SK-N-SH (cell line): ENCODE results near the gene KHSRP. TPM values are rescaled to one million over a fixed set of nuclear protein-coding genes. Genes with fewer than 3 reads are reported as not detected.
A peak's percentile ranks its signal among the peaks of the same experiment; 100 is the strongest.

Experiments used
- CTCF ChIA-PET: fragments of 300-600, 350-600 bp; formaldehyde crosslinking; extraction: SDS; loops from one replicate; lab custom pipeline; 2021; lab: Yijun Ruan, JAX
- POLR2A ChIA-PET: fragments of 350-600 bp; sonication (Branson Sonifier 250); formaldehyde crosslinking; extraction: SDS; loops from one replicate; lab custom pipeline; 2020; ENCODE audit warnings: antibody characterized with exemption, inconsistent platforms; lab: Yijun Ruan, JAX
- DNase-seq: peaks from one replicate; pipeline ENCODE4 v3.0.0; 2012
- H2AFZ ChIP-seq: fragments of 200-600 bp; sonication (generic); 2 replicates; pipeline ENCODE4 v1.8.1; 2016; ENCODE audit warnings: antibody characterized with exemption, mild to moderate bottlenecking, low read depth
- H3F3A ChIP-seq: fragments of 200-600 bp; sonication (generic); replicated peaks from 2 replicates; pipeline ENCODE3; 2016; ENCODE audit warnings: antibody characterized with exemption, mild to moderate bottlenecking; ENCODE audit not compliant: insufficient read depth
- H3K27ac ChIP-seq, 2 experiments: fragments of 200-500 bp in 1 of 2; fragments of 200-600 bp in 1 of 2; sonication (Bioruptor generic) in 1 of 2; sonication (generic), shearing (Covaris generic) in 1 of 2; 2 replicates each; pipeline versions ENCODE4 v1.5.1 to v1.6.1; 2014 to 2016; ENCODE audit warnings: low read depth in 2 of 2, inconsistent platforms in 1 of 2, low read length in 1 of 2, mild to moderate bottlenecking in 1 of 2, mixed read lengths in 1 of 2
- H3K27me3 ChIP-seq: fragments of 200-600 bp; sonication (generic), shearing (Covaris generic); 2 replicates; pipeline ENCODE4 v1.6.1; 2016; ENCODE audit warnings: mixed run types; ENCODE audit not compliant: insufficient read depth
- H3K36me3 ChIP-seq, 2 experiments: fragments of 200-500 bp in 1 of 2; fragments of 200-600 bp in 1 of 2; sonication (Bioruptor generic) in 1 of 2; sonication (generic) in 1 of 2; replicated peaks in 1 of 2; 2 replicates each; pipeline versions ENCODE3 to v1.5.1; 2014 to 2016; ENCODE audit warnings: low read length in 1 of 2, mild to moderate bottlenecking in 1 of 2; ENCODE audit not compliant: insufficient read depth in 2 of 2, control insufficient read depth in 1 of 2
- H3K4me1 ChIP-seq, 2 experiments: fragments of 200-500 bp in 1 of 2; fragments of 200-600 bp in 1 of 2; sonication (Bioruptor generic) in 1 of 2; sonication (generic), shearing (Covaris generic) in 1 of 2; 2 replicates each; pipeline versions ENCODE4 v1.5.1 to v1.6.1; 2014 to 2016; ENCODE audit warnings: low read depth in 1 of 2, low read length in 1 of 2, mixed run types in 1 of 2; ENCODE audit not compliant: insufficient read depth in 2 of 2, control insufficient read depth in 1 of 2
- H3K4me2 ChIP-seq: fragments of 200-600 bp; sonication (generic), shearing (Covaris generic); 2 replicates; pipeline ENCODE4 v1.6.1; 2017; ENCODE audit warnings: mixed run types
- H3K4me3 ChIP-seq, 2 experiments: fragments of 200-500 bp in 1 of 2; fragments of 200-600 bp in 1 of 2; sonication (Bioruptor generic) in 1 of 2; sonication (generic), shearing (Covaris generic) in 1 of 2; 2 replicates each; pipeline versions ENCODE4 v1.5.1 to v1.8.1; 2014 to 2016; ENCODE audit warnings: low read depth in 2 of 2, inconsistent platforms in 1 of 2, low read length in 1 of 2, mild to moderate bottlenecking in 1 of 2, mixed read lengths in 1 of 2, moderate library complexity in 1 of 2
- H3K79me2 ChIP-seq: fragments of 200-600 bp; sonication (generic); 2 replicates; pipeline ENCODE4 v1.8.1; 2017; ENCODE audit warnings: mild to moderate bottlenecking; ENCODE audit not compliant: insufficient read depth
- H3K9ac ChIP-seq: fragments of 200-600 bp; sonication (generic); 2 replicates; pipeline ENCODE4 v1.6.1; 2017; ENCODE audit warnings: mixed run types
- H3K9me2 ChIP-seq: fragments of 200-600 bp; sonication (generic); 2 replicates; pipeline ENCODE4 v1.6.1; 2017; ENCODE audit warnings: mixed run types
- H3K9me3 ChIP-seq: fragments of 200-600 bp; sonication (generic); 2 replicates; pipeline ENCODE4 v1.6.1; 2017; ENCODE audit warnings: mixed run types, mild to moderate bottlenecking, moderate library complexity
- H4K20me1 ChIP-seq: fragments of 200-600 bp; sonication (generic); 2 replicates; pipeline ENCODE4 v1.6.1; 2017; ENCODE audit warnings: mild to moderate bottlenecking, mixed run types; ENCODE audit not compliant: insufficient read depth
- CHD2 ChIP-seq: fragments of 150-350 bp; IDR thresholded peaks from 2 replicates; pipeline ENCODE4 v1.6.1; 2018; ENCODE audit warnings: low read length; ENCODE audit not compliant: partially characterized antibody
- EP300 ChIP-seq, 2 experiments: IDR thresholded peaks; 2 replicates each; pipeline versions ENCODE4 v1.4.0 to v1.6.1; 2012; ENCODE audit warnings: borderline replicate concordance in 1 of 2, low read depth in 1 of 2, low read length in 1 of 2
- EZH2phosphoT487 ChIP-seq: fragments of 200-600 bp; sonication (generic); IDR thresholded peaks from 2 replicates; pipeline ENCODE4 v1.6.1; 2017; ENCODE audit warnings: low read depth, mixed run types, mild to moderate bottlenecking, antibody characterized with exemption, moderate library complexity, borderline replicate concordance
- FOSL2 ChIP-seq: IDR thresholded peaks from 2 replicates; pipeline ENCODE4 v1.4.0; 2012; ENCODE audit warnings: low read depth, mild to moderate bottlenecking, moderate library complexity, borderline replicate concordance
- FOXJ3 ChIP-seq: sonication (generic); formaldehyde crosslinking; IDR thresholded peaks from 2 replicates; pipeline ENCODE4 v1.5.1; 2020; ENCODE audit warnings: mild to moderate bottlenecking, missing genetic modification reagents
- FOXM1 ChIP-seq: IDR thresholded peaks from 2 replicates; pipeline ENCODE4 v1.4.0; 2012; ENCODE audit warnings: low read depth, mild to moderate bottlenecking
- IRF3 ChIP-seq: fragments of 150-350 bp; IDR thresholded peaks from 2 replicates; pipeline ENCODE4 v1.6.1; 2016; ENCODE audit warnings: mild to moderate bottlenecking, low read depth, low read length
- JUND ChIP-seq: IDR thresholded peaks from 2 replicates; pipeline ENCODE4 v1.4.0; 2012
- MEF2A ChIP-seq: IDR thresholded peaks from 2 replicates; pipeline ENCODE4 v1.4.0; 2012; ENCODE audit warnings: low read depth, borderline replicate concordance
- NFIC ChIP-seq: IDR thresholded peaks from 2 replicates; pipeline ENCODE4 v1.4.0; 2012; ENCODE audit warnings: borderline replicate concordance
- PBX3 ChIP-seq: IDR thresholded peaks from 2 replicates; pipeline ENCODE4; 2012
- POLR2AphosphoS5 ChIP-seq: IDR thresholded peaks from 2 replicates; pipeline ENCODE4 v1.6.1; 2012; ENCODE audit warnings: low read depth, low read length
- SIN3A ChIP-seq: IDR thresholded peaks from 2 replicates; pipeline ENCODE4 v1.6.1; 2012; ENCODE audit warnings: low read depth, mild to moderate bottlenecking, low read length, moderate library complexity, borderline replicate concordance
- TAF1 ChIP-seq: IDR thresholded peaks from 2 replicates; pipeline ENCODE4 v1.6.1; 2012; ENCODE audit warnings: low read depth, mild to moderate bottlenecking, low read length, moderate library complexity, borderline replicate concordance
- TEAD4 ChIP-seq: IDR thresholded peaks from 2 replicates; pipeline ENCODE4 v1.4.0; 2012; ENCODE audit warnings: mild to moderate bottlenecking, borderline replicate concordance; ENCODE audit not compliant: insufficient read depth
- WGBS: methylation state at CpG from one replicate; pipeline ENCODE4 v1.1.6; 2017; ENCODE audit warnings: low lambda C conversion rate; 5-methylcytosine and 5-hydroxymethylcytosine counted together
- polyA plus RNA-seq, 3 experiments: library from polyadenylated mRNA; depleted of rRNA; stranded (reverse); fragments of >200 nt; gene quantifications; 2 replicates each; pipeline ENCODE4 v1.2.3, GENCODE V29; 2012
- TF ChIP-seq, protein P1 (sequence below): IDR thresholded peaks from 2 replicates; pipeline ENCODE4 v1.4.0; 2012; ENCODE audit warnings: low read depth

The KHSRP gene
- polyA plus RNA-seq, 1 of the 3 experiments (the other 2 are of a cell fraction) = 96.8 TPM

DNA sequence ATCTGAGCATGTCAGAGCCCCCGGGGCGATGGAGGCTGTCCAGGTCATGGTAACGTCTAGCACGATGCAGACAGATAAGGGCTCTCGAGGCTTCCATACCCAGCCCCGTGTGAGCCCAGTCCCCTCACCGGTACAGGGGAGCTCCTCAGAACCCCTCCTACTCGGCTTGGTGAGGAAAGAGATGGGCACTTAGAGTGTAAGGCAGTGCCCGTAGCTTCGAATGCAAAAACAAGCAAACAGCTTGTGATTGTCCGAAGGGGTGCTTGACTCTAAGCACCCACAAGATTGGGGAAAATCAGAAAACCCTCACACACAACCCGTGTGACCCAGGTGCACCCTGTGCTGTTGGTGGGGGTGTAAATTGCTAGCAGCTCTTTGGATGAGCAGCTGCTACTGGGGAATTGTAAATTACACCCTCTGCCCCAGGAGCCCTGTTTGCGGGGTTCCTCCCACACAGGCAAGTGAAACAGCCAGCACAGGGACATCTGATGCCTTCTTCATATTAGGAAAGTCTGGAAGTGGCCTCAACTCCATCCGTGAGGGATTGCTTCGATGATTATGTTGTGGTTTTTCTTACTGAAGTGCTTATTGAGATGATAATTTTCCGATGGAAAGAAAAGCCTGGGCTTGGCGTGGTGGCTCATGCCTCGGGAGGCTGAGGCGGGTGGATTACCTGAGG, 48.0 kb downstream of the KHSRP start:
- POLR2A ChIA-PET = interaction anchor here (0.6 kb wide), 1 partner anchor 17 kb away, joined by 3 read pairs; the partner anchor contains the start of gene GTF2F1
- peak overlapping the region in 1 of 2 experiments; percentile 23; a peak in 1 of 4 replicates for H3K27ac ChIP-seq
- H3K9me2 ChIP-seq = no peaks in the 10 kb centered on the region
- TF ChIP-seq FOXJ3 (CRISPR knock-in tag) = no peak
- TF ChIP-seq EP300 (IDR thresholded peaks at IDR 0.05; ENCODE audit: borderline replicate concordance in 1 of 2, low read depth in 1 of 2, low read length in 1 of 2) = no peak
- TF ChIP-seq POLR2AphosphoS5 = 0 out of 2 replicates have a peak, but pooled peaks have one; percentile 12
- TF ChIP-seq, all 33 proteins: peak for 1
- H3F3A ChIP-seq = peaks cover 25% of the 10 kb centered on the region
- H3K36me3 ChIP-seq = peaks cover 24 to 26% of the 10 kb centered on the region in 2 experiments
- H3K4me3 ChIP-seq = no peak overlapping the region
- CTCF ChIA-PET = interaction anchor here (1.0 to 1.1 kb wide), 2 partner anchors 10 to 329 kb away, joined by 3 read pairs; no protein-coding TSS in a partner anchor
- no peak overlapping the region for H3K4me2 ChIP-seq
- WGBS = 76% methylated on average over 14 of the region's 19 CpGs
- no peaks in the 10 kb centered on the region for H3K9me3 ChIP-seq
- peaks cover 6 to 22% of the 10 kb centered on the region in 2 experiments; a peak in 1 of 4 replicates for H3K4me1 ChIP-seq
- DNase-seq = no peak
- no peaks in the 10 kb centered on the region for H4K20me1 ChIP-seq
- no peaks in the 10 kb centered on the region for H3K27me3 ChIP-seq
- H3K79me2 ChIP-seq = peaks cover 8% of the 10 kb centered on the region
- no peak overlapping the region for H3K9ac ChIP-seq
- no peak overlapping the region for H2AFZ ChIP-seq

DNA sequence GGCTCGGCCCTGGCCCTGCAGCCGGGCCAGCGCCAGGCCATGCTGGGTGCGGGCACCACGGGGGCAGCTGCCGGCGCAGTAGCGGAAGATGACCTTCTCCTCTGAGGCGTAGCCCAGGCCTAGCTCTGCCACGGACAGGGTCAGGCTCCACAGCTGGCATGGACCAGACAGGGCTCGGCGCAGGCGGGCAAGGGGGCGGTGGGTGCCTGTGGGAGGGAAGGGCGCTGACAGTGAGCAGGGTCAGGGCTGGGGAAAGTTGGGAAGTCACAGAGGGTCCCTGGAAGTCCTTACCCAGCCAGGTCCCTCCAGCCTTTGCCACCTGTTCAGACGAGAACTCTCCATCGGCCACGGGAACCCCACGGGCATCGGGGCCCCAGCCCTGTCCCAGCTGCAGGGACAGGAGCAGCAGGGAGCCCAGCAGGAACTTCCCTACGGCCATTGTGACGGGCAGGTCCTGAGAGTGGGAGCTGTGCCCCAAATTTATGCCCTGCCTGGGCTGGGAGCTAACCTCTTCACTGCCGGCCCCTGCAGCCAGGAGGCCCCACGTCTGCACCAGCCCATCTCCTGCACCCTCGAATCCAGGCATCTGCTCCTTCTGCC, 49.1 kb downstream of the KHSRP start, which contains the start of gene PSPN:
Gene PSPN (minus strand): TSS at position 523 of the 600 bp plus-strand sequence. CDS start 84 bp downstream, at position 439.
- Histone ChIP-seq H3K27me3 (no peaks in the 10 kb centered on the region), H3K9me2 (no peaks in the 10 kb centered on the region), H3K4me2 (no peak within 1 kb of the TSS), H3F3A (peaks cover 25% of the 10 kb centered on the region), H3K36me3 (peaks cover 15 to 17% of the 10 kb centered on the region in 2 experiments), H4K20me1 (no peaks in the 10 kb centered on the region), H3K9me3 (no peaks in the 10 kb centered on the region), H3K4me1 (peaks cover 6 to 22% of the 10 kb centered on the region in 2 experiments; a peak in 1 of 4 replicates), H3K4me3 (no peak within 1 kb of the TSS), H3K9ac (no peak within 1 kb of the TSS), H3K79me2 (peaks cover 8% of the 10 kb centered on the region), H3K27ac (peak within 1 kb of the TSS in 1 of 2 experiments; percentile 23; a peak in 1 of 4 replicates), H2AFZ (no peak within 1 kb of the TSS)
- DNase-seq = no peak
- WGBS = 97% methylated on average over 10 of the region's 25 CpGs
- ChIA-PET CTCF (no interaction called here), POLR2A (no interaction called here)
- TF ChIP-seq TAF1 (no peak), CHD2 (no peak), FOXM1 (no peak), SIN3A (no peak), MEF2A (no peak), TEAD4 (no peak), PBX3 (no peak), FOSL2 (no peak), IRF3 (no peak), JUND (no peak), NFIC (no peak), EZH2phosphoT487 (no peak)
- TF ChIP-seq, protein P1, sequence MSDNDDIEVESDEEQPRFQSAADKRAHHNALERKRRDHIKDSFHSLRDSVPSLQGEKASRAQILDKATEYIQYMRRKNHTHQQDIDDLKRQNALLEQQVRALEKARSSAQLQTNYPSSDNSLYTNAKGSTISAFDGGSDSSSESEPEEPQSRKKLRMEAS = no peak
